H1 (cell line): ENCODE data around the gene ZMIZ1. TPM values are rescaled to one million over a fixed set of nuclear protein-coding genes. Genes with fewer than 3 reads are reported as not detected.

Experiments
- CTCF ChIA-PET: fragments of 300-600 bp; sonication (Branson Sonifier 250); formaldehyde crosslinking; loops from one replicate; lab custom pipeline; 2021; ENCODE audit not compliant: partially characterized antibody; lab: Charles Lee
- POLR2A ChIA-PET: fragments of 300-600 bp; sonication (Branson Sonifier 250); formaldehyde crosslinking; loops from one replicate; lab custom pipeline; 2021; ENCODE audit warnings: inconsistent platforms; ENCODE audit not compliant: partially characterized antibody; lab: Charles Lee
- DNase-seq, 2 experiments: peaks; one replicate each; pipeline versions ENCODE4 v3.0.0 to v3.0.0-alpha.2; 2010 to 2022; ENCODE audit warnings: low spot score in 2 of 2, low read depth in 1 of 2, mixed read lengths in 1 of 2
- FAIRE-seq: peaks from 2 replicates; lab custom pipeline; 2011; peaks lifted over from hg19 to GRCh38; lab: Jason Lieb, UNC
- H2AFZ ChIP-seq: 2 replicates; pipeline ENCODE4 v1.8.1; 2012; ENCODE audit warnings: low read length, inconsistent platforms
- H2AK5ac ChIP-seq: 2 replicates; pipeline ENCODE4 v1.6.1; 2013; ENCODE audit warnings: low read depth, low read length
- H2BK120ac ChIP-seq: replicated peaks from 2 replicates; pipeline ENCODE3; 2013; ENCODE audit warnings: low read depth, low read length, inconsistent platforms
- H2BK12ac ChIP-seq: 2 replicates; pipeline ENCODE4 v1.6.1; 2013; ENCODE audit warnings: low read depth, low read length
- H2BK15ac ChIP-seq: 2 replicates; pipeline ENCODE4 v1.6.1; 2013; ENCODE audit warnings: low read length
- H2BK20ac ChIP-seq: 2 replicates; pipeline ENCODE4 v1.6.1; 2013; ENCODE audit warnings: low read length
- H2BK5ac ChIP-seq: 2 replicates; pipeline ENCODE4 v1.6.1; 2013; ENCODE audit warnings: low read depth, low read length
- H3K14ac ChIP-seq: 2 replicates; pipeline ENCODE4 v1.6.1; 2013; ENCODE audit warnings: inconsistent platforms; ENCODE audit not compliant: insufficient read length
- H3K18ac ChIP-seq: 2 replicates; pipeline ENCODE4 v1.6.1; 2013; ENCODE audit warnings: low read length; ENCODE audit errors: extremely low read depth
- H3K23ac ChIP-seq: 2 replicates; pipeline ENCODE4 v1.6.1; 2013; ENCODE audit warnings: inconsistent platforms; ENCODE audit not compliant: insufficient read length
- H3K23me2 ChIP-seq: 2 replicates; pipeline ENCODE4 v1.6.1; 2013; ENCODE audit warnings: low read depth, low read length
- H3K27ac ChIP-seq: 2 replicates; pipeline ENCODE4 v1.6.1; 2011; ENCODE audit warnings: low read depth, low read length, inconsistent platforms
- H3K27me3 ChIP-seq, 4 experiments: replicated peaks in 1 of 4; 1 replicate in 1 of 4; 2 replicates in 3 of 4; pipeline versions ENCODE4 v1.6.1 to v1.8.1; 2011 to 2013; ENCODE audit warnings: low read length in 3 of 4, mild to moderate bottlenecking in 3 of 4, inconsistent platforms in 2 of 4, mixed read lengths in 2 of 4, moderate library complexity in 1 of 4; ENCODE audit not compliant: control insufficient read depth in 3 of 4, insufficient read depth in 3 of 4; ENCODE audit errors: extremely low read depth in 1 of 4
- H3K36me3 ChIP-seq, 4 experiments: 2 replicates each; pipeline versions ENCODE4 v1.6.1 to v1.8.1; 2011 to 2013; ENCODE audit warnings: mild to moderate bottlenecking in 4 of 4, low read length in 3 of 4, moderate library complexity in 2 of 4, control low read depth in 1 of 4, inconsistent platforms in 1 of 4; ENCODE audit not compliant: insufficient read depth in 4 of 4, control insufficient read depth in 2 of 4
- H3K4ac ChIP-seq: replicated peaks from 2 replicates; pipeline ENCODE3; 2013; ENCODE audit warnings: low read length, low read depth, mixed read lengths, inconsistent platforms; ENCODE audit not compliant: insufficient read length
- H3K4me1 ChIP-seq, 4 experiments: replicated peaks in 1 of 4; 1 replicate in 1 of 4; 2 replicates in 3 of 4; pipeline versions ENCODE4 v1.6.1 to v1.8.1; 2011 to 2013; ENCODE audit warnings: low read length in 3 of 4, inconsistent platforms in 2 of 4, mixed read lengths in 1 of 4; ENCODE audit not compliant: insufficient read depth in 4 of 4, control insufficient read depth in 3 of 4
- H3K4me2 ChIP-seq, 2 experiments: 2 replicates each; pipeline versions ENCODE4 v1.6.1 to v1.8.1; 2011 to 2013; ENCODE audit warnings: low read depth in 2 of 2, low read length in 2 of 2, control low read depth in 1 of 2, inconsistent platforms in 1 of 2, mild to moderate bottlenecking in 1 of 2; ENCODE audit not compliant: insufficient read depth in 1 of 2
- H3K4me3 ChIP-seq, 4 experiments: fragments of 200-600, 300-600 bp in 1 of 4; sonication (generic), shearing (Covaris generic), sonication (Bioruptor Twin) in 1 of 4; 2 replicates each; pipeline versions ENCODE4 v1.5.1 to v1.8.1; 2011 to 2016; ENCODE audit warnings: low read length in 4 of 4, low read depth in 3 of 4, control low read depth in 2 of 4, inconsistent platforms in 2 of 4, mild to moderate bottlenecking in 2 of 4, mixed read lengths in 1 of 4, moderate library complexity in 1 of 4; ENCODE audit not compliant: insufficient read depth in 2 of 4; ENCODE audit errors: extremely low read depth in 1 of 4
- H3K56ac ChIP-seq: replicated peaks from 2 replicates; pipeline ENCODE3; 2013; ENCODE audit warnings: low read depth, mild to moderate bottlenecking, mixed read lengths, low read length, inconsistent platforms; ENCODE audit not compliant: insufficient read length
- H3K79me1 ChIP-seq: 2 replicates; pipeline ENCODE4 v1.6.1; 2013; ENCODE audit warnings: low read depth, low read length, control low read depth
- H3K79me2 ChIP-seq, 2 experiments: 2 replicates each; pipeline versions ENCODE4 v1.6.1 to v1.8.1; 2012 to 2013; ENCODE audit warnings: low read length in 2 of 2, mild to moderate bottlenecking in 2 of 2, inconsistent platforms in 1 of 2; ENCODE audit not compliant: insufficient read depth in 2 of 2, control insufficient read depth in 1 of 2
- H3K9ac ChIP-seq, 4 experiments: replicated peaks in 1 of 4; 1 replicate in 1 of 4; 2 replicates in 3 of 4; pipeline versions ENCODE4 v1.6.1 to v1.8.1; 2011 to 2013; ENCODE audit warnings: low read depth in 3 of 4, low read length in 3 of 4, control low read depth in 2 of 4, mild to moderate bottlenecking in 2 of 4, moderate library complexity in 2 of 4, inconsistent platforms in 1 of 4; ENCODE audit errors: extremely low read depth in 1 of 4
- H3K9me3 ChIP-seq, 2 experiments: 2 replicates each; pipeline versions ENCODE4 v1.6.1 to v1.8.1; 2012 to 2013; ENCODE audit warnings: mild to moderate bottlenecking in 2 of 2, moderate library complexity in 2 of 2, control low read depth in 1 of 2, inconsistent platforms in 1 of 2, low read depth in 1 of 2, low read length in 1 of 2, mixed read lengths in 1 of 2; ENCODE audit not compliant: insufficient read depth in 2 of 2
- H4K20me1 ChIP-seq, 2 experiments: replicated peaks in 1 of 2; 2 replicates each; pipeline versions ENCODE3 to v1.8.1; 2011 to 2013; ENCODE audit warnings: inconsistent platforms in 2 of 2, low read length in 2 of 2, mild to moderate bottlenecking in 1 of 2; ENCODE audit not compliant: insufficient read depth in 2 of 2, control insufficient read depth in 1 of 2
- H4K5ac ChIP-seq: 2 replicates; pipeline ENCODE4 v1.6.1; 2013; ENCODE audit warnings: low read length, low read depth, mixed read lengths, inconsistent platforms; ENCODE audit not compliant: insufficient read length
- H4K8ac ChIP-seq: 2 replicates; pipeline ENCODE4 v1.8.0; 2013; ENCODE audit warnings: mild to moderate bottlenecking, moderate library complexity, low read length, inconsistent platforms; ENCODE audit not compliant: insufficient read depth; ENCODE audit errors: extremely low read depth
- H4K91ac ChIP-seq: replicated peaks from 2 replicates; pipeline ENCODE3; 2013; ENCODE audit warnings: low read length, mixed read lengths, inconsistent platforms; ENCODE audit not compliant: insufficient read length
- ATF3 ChIP-seq: IDR thresholded peaks from 2 replicates; pipeline ENCODE4 v1.6.1; 2011; ENCODE audit warnings: low read depth, mild to moderate bottlenecking, low read length; ENCODE audit not compliant: insufficient read depth
- EP300 ChIP-seq, 2 experiments: IDR thresholded peaks; 1 replicate in 1 of 2; 2 replicates in 1 of 2; pipeline ENCODE4 v1.6.1; 2011 to 2012; ENCODE audit warnings: low read depth in 2 of 2, low read length in 2 of 2, mild to moderate bottlenecking in 2 of 2, borderline replicate concordance in 1 of 2, inconsistent platforms in 1 of 2, moderate library complexity in 1 of 2
- KDM1A ChIP-seq: fragments of 200-600, 300-600 bp; sonication (generic); IDR thresholded peaks from 2 replicates; pipeline ENCODE4 v1.7.1; 2016; ENCODE audit warnings: mild to moderate bottlenecking, low read length, borderline replicate concordance
- NANOG ChIP-seq: IDR thresholded peaks from 2 replicates; pipeline ENCODE4 v1.6.1; 2011; ENCODE audit warnings: low read length, low read depth, mild to moderate bottlenecking, inconsistent platforms; ENCODE audit not compliant: insufficient read depth, poor library complexity, severe bottlenecking
- SIX5 ChIP-seq: IDR thresholded peaks from 2 replicates; pipeline ENCODE4 v1.6.1; 2011; ENCODE audit warnings: mild to moderate bottlenecking, low read depth, low read length
- SP1 ChIP-seq: IDR thresholded peaks from 2 replicates; pipeline ENCODE4 v1.6.1; 2011; ENCODE audit warnings: low read depth, low read length
- SP2 ChIP-seq: IDR thresholded peaks from 2 replicates; pipeline ENCODE4 v1.6.1; 2012; ENCODE audit warnings: mild to moderate bottlenecking, low read length, inconsistent platforms
- ZNF274 ChIP-seq: IDR thresholded peaks from 2 replicates; pipeline ENCODE4 v1.7.0; 2012; ENCODE audit warnings: low read length, borderline replicate concordance; ENCODE audit errors: extremely low read depth
- polyA plus RNA-seq, 7 experiments: library from polyadenylated mRNA; depleted of rRNA in 3 of 7; stranded (reverse) in 5 of 7; unstranded in 2 of 7; fragments of >200 nt in 5 of 7; fragments of 200-250 nt in 2 of 7; gene quantifications; 1 replicate in 5 of 7; 2 replicates in 1 of 7; 4 replicates in 1 of 7; pipeline versions ENCODE4 v1.2.1 to v1.2.3, GENCODE V29; 2011 to 2013; ENCODE audit warnings: missing spikeins in 2 of 7, mixed read lengths in 2 of 7
- total RNA-seq: library from RNA; stranded (reverse); fragmentation: NEBNext Ultra II Directional; extraction: Animal tissue kit (Norgen Biotek cat#: 25700); gene quantifications from 2 replicates; pipeline ENCODE4 v1.2.1, GENCODE V29; 2021

Gene ZMIZ1
- total and polyA plus RNA-seq, 2 of the 8 experiments (the other 6 are each of a cell fraction or from before 2014, with no cell fraction given) = 8.1 to 28.0 TPM

- peaks cover 0 to 14% (median 2%) of the 10 kb centered on the region in 4 experiments; a peak in 4 of 8 replicates for H3K36me3 ChIP-seq
- no peak overlapping the region for H2BK15ac ChIP-seq
- H3K23me2 ChIP-seq = no peaks in the 10 kb centered on the region
- no peak overlapping the region for H3K14ac ChIP-seq
- no peak overlapping the region for H3K18ac ChIP-seq
- no peak overlapping the region for H3K27ac ChIP-seq
- H2BK12ac ChIP-seq = no peak overlapping the region
- H4K91ac ChIP-seq = no peak overlapping the region
- 0 out of 2 replicates have a peak overlapping the region, but pooled peaks have one; percentile 75 for H2BK5ac ChIP-seq
- H2BK120ac ChIP-seq = no peak overlapping the region
- H3K4me1 ChIP-seq = peaks cover 5 to 36% (median 19%) of the 10 kb centered on the region in 4 experiments
- H3K23ac ChIP-seq = no peak overlapping the region
- H3K9ac ChIP-seq = no peak overlapping the region; a peak in 1 of 7 replicates
- no peak overlapping the region for H3K4me3 ChIP-seq
- POLR2A ChIA-PET = no interaction called here
- no peak for DNase-seq
- peaks cover 0 to 8% of the 10 kb centered on the region in 2 experiments; a peak in 1 of 4 replicates for H3K79me2 ChIP-seq
- no peaks in the 10 kb centered on the region for H3K9me3 ChIP-seq
- no peak overlapping the region for H4K8ac ChIP-seq
- TF ChIP-seq NANOG = no peak
- TF ChIP-seq EP300 (IDR thresholded peaks at IDR 0.05; ENCODE audit: borderline replicate concordance in 1 of 2, low read depth in 2 of 2, low read length in 2 of 2) = no peak
- TF ChIP-seq SP2 = no peak
- TF ChIP-seq ATF3 = no peak
- TF ChIP-seq ZNF274 = no peak
- no peak for TF ChIP-seq SIX5
- TF ChIP-seq SP1 = no peak
- TF ChIP-seq KDM1A = peak; percentile 80
- no peak overlapping the region for H3K4ac ChIP-seq
- no peaks in the 10 kb centered on the region for H3K27me3 ChIP-seq
- peaks cover 6% of the 10 kb centered on the region; the same call in 1 of the 2 replicates for H3K79me1 ChIP-seq
- no peak overlapping the region for H2AK5ac ChIP-seq
- H2BK20ac ChIP-seq = no peak overlapping the region
- no peak overlapping the region for H3K56ac ChIP-seq
- no peak for FAIRE-seq
- peaks cover 0 to 15% of the 10 kb centered on the region in 2 experiments for H4K20me1 ChIP-seq
- H2AFZ ChIP-seq = no peak overlapping the region
- no peak overlapping the region for H3K4me2 ChIP-seq
- CTCF ChIA-PET = interaction anchor here (0.7 to 7.6 kb wide), 13 partner anchors 8 to 79 kb away, joined by 3 to 51 read pairs (median 4); no protein-coding TSS in a partner anchor
- H4K5ac ChIP-seq = no peak overlapping the region
These were observed 55.3 kb downstream of the ZMIZ1 start for GRCh38 chr10:79124066-79124465.
